HL-60 (cell line): ENCODE measurements around the gene TMEM151B.

Experiments used
- DNase-seq, 2 experiments: peaks; one replicate each; pipeline ENCODE4 v3.0.0-alpha.2; 2010 to 2020; ENCODE audit warnings: low read depth in 1 of 2, low spot score in 1 of 2
- H3K27ac ChIP-seq: fragments of 250-450 bp; sonication (Bioruptor Pico); replicated peaks from 2 replicates; pipeline ENCODE4 v1.5.1; 2020; ENCODE audit warnings: mild to moderate bottlenecking, moderate library complexity
- H3K27me3 ChIP-seq: fragments of 250-450 bp; sonication (Bioruptor Pico); 2 replicates; pipeline ENCODE4 v1.5.1; 2021; ENCODE audit warnings: mild to moderate bottlenecking, moderate library complexity; ENCODE audit not compliant: insufficient read depth, poor library complexity, severe bottlenecking
- H3K4me3 ChIP-seq: replicated peaks from 2 replicates; pipeline ENCODE4 v1.5.1; 2011; ENCODE audit warnings: mild to moderate bottlenecking, control low read depth, low read length; ENCODE audit not compliant: insufficient read depth
- CTCF ChIP-seq: IDR thresholded peaks from one replicate; pipeline ENCODE4 v1.5.1; 2011; ENCODE audit warnings: low read length, control low read depth, inconsistent platforms; ENCODE audit not compliant: insufficient read depth
- GABPA ChIP-seq: IDR thresholded peaks from 2 replicates; pipeline ENCODE4 v1.6.1; 2012; ENCODE audit warnings: low read depth
- POLR2AphosphoS5 ChIP-seq: IDR thresholded peaks from 2 replicates; pipeline ENCODE4 v1.6.1; 2012; ENCODE audit warnings: low read depth
- REST ChIP-seq: IDR thresholded peaks from 2 replicates; pipeline ENCODE4 v1.6.1; 2012; ENCODE audit warnings: low read depth; ENCODE audit not compliant: insufficient replicate concordance
- SPI1 ChIP-seq: IDR thresholded peaks from 2 replicates; pipeline ENCODE4 v1.6.1; 2012; ENCODE audit warnings: low read depth, mild to moderate bottlenecking, borderline replicate concordance

The TMEM151B gene

GRCh38 chr6:44275749-44276648, 5.7 kb downstream of the TMEM151B start:
- Histone ChIP-seq H3K27me3 (peaks cover 68% of the 10 kb centered on the region), H3K4me3 (no peak overlapping the region), H3K27ac (no peak overlapping the region)
- TF ChIP-seq POLR2AphosphoS5: no peak
- TF ChIP-seq SPI1: no peak
- no peak for DNase-seq

DNA sequence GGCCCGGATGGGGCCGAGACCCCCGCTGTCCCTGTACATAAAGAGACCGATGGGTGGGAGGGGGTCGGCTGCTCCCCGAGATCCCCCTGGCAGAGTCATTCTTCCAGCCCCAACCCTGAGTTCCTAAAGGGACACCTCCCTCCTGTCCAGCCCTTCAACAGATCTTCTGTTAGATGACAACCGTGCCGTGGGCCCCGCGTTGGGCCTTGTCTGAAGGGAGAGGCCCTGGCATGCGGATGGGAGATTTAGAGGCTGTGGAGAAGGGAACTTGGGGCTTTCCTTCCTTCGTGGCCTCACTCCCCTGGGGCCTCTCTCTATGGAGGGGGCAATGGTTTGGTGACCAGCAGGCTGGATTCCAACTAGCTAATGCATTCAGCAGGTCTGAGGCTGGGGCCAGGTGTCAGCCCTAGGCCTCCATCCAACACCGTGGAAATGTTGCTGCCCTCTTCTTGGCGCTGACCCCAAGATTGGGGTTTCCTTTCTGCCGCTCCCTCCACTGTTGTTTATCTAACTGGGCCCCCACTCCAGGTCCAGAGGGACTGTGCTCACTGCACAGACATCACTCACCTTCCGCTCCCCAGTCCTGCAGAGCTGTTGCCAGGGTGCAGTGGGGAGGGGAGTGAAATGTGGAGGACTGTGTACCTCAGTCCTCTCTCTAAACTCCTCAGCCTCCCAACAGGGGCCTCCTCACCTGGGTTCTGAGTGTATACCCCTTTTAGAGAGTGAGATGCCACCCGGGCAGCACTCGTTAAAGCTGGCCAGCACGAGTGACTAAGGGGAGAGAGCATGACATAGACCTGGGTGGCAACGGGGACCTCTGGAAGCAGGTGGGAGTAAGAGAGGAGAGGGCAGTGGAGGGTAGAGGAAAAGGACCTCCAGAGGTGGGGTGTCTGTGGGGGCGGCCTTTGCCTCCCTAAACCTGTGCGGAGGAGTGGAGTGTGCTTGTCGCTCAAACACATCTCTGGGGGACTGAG, 6.7 kb downstream of the TMEM151B start:
- TF ChIP-seq GABPA (no peak), REST (no peak), CTCF (no peak), SPI1 (no peak), POLR2AphosphoS5 (no peak)
- DNase-seq: no peak
- Histone ChIP-seq H3K27me3 (peaks cover 59% of the 10 kb centered on the region), H3K4me3 (no peak overlapping the region), H3K27ac (no peak overlapping the region)

GRCh38 chr6:44277763-44278162, 7.5 kb downstream of the TMEM151B start:
- DNase-seq: no peak
- Histone ChIP-seq H3K27ac (no peak overlapping the region), H3K27me3 (peaks cover 52% of the 10 kb centered on the region), H3K4me3 (no peak overlapping the region)
- no peak for TF ChIP-seq REST
- TF ChIP-seq GABPA: no peak

GRCh38 chr6:44278315-44278714, 8.1 kb downstream of the TMEM151B start:
- H3K27me3 ChIP-seq: peaks cover 48% of the 10 kb centered on the region
- DNase-seq: no peak
- TF ChIP-seq REST (no peak), SPI1 (no peak), GABPA (no peak), CTCF (no peak), POLR2AphosphoS5 (no peak)
- H3K27ac ChIP-seq: no peak overlapping the region
- no peak overlapping the region for H3K4me3 ChIP-seq
